ENCODE measurements around the gene RAMACL.
A peak's percentile ranks its signal among the peaks of the same experiment; 100 is the strongest.
"Not testable (repeated sequence)": the region's sequence is repeated elsewhere in the genome, so short reads cannot be mapped to it uniquely, and the experiment has no call there.

Gene RAMACL

GRCh38 chr6:166586424-166587156 is at the start of gene RAMACL:
TSS of gene RAMACL (minus strand) at chr6:166586678. CDS start at chr6:166586477, 201 bp downstream.
- DNase-seq (ENCODE audit: low read depth in 1 of 2, low spot score in 1 of 2) = peak in 1 of 2 donors; percentile 8

GRCh38 chr6:166635013-166635970 is 48.8 kb upstream of the RAMACL start:
- DNase-seq (ENCODE audit: low read depth in 1 of 2, low spot score in 1 of 2) = no peak

GRCh38 chr6:166634581-166634980 is 48.1 kb upstream of the RAMACL start:
- DNase-seq (ENCODE audit: low read depth in 1 of 2, low spot score in 1 of 2) = not testable (repeated sequence)

GRCh38 chr6:166633732-166634535 is 47.5 kb upstream of the RAMACL start:
- DNase-seq (ENCODE audit: low read depth in 1 of 2, low spot score in 1 of 2) = no peak

GRCh38 chr6:166632731-166633130 is 46.3 kb upstream of the RAMACL start:
- no peak for DNase-seq (ENCODE audit: low read depth in 1 of 2, low spot score in 1 of 2)

- DNase-seq (ENCODE audit: low read depth in 1 of 2, low spot score in 1 of 2) = no peak
Measured at GRCh38 chr6:166630462-166630861, 44.0 kb upstream of the RAMACL start.

- no peak for DNase-seq (ENCODE audit: low read depth in 1 of 2, low spot score in 1 of 2)
Measured at GRCh38 chr6:166629628-166630027, 43.1 kb upstream of the RAMACL start.

GRCh38 chr6:166627875-166628801 is 41.7 kb upstream of the RAMACL start:
- DNase-seq (ENCODE audit: low read depth in 1 of 2, low spot score in 1 of 2) = peak; percentile 32 to 33

GRCh38 chr6:166627033-166627874 is 40.8 kb upstream of the RAMACL start, which contains the start of gene RPS6KA2:
TSS of gene RPS6KA2 (minus strand) at chr6:166627251. CDS start at chr6:166627019, 232 bp downstream.
- peak; percentile 99 to 100 for DNase-seq (ENCODE audit: low read depth in 1 of 2, low spot score in 1 of 2)

- DNase-seq (ENCODE audit: low read depth in 1 of 2, low spot score in 1 of 2) = peak in 1 of 2 donors; percentile 17
Measured at GRCh38 chr6:166626177-166627032, 39.9 kb upstream of the RAMACL start.

- no peak for DNase-seq (ENCODE audit: low read depth in 1 of 2, low spot score in 1 of 2)
Measured at GRCh38 chr6:166625356-166625755, 38.9 kb upstream of the RAMACL start.

GRCh38 chr6:166624275-166624674 is 37.8 kb upstream of the RAMACL start:
- no peak for DNase-seq (ENCODE audit: low read depth in 1 of 2, low spot score in 1 of 2)

- no peak for DNase-seq (ENCODE audit: low read depth in 1 of 2, low spot score in 1 of 2)
Measured at GRCh38 chr6:166623318-166623717, 36.8 kb upstream of the RAMACL start.

- no peak for DNase-seq (ENCODE audit: low read depth in 1 of 2, low spot score in 1 of 2)
Measured at GRCh38 chr6:166621114-166621540, 34.6 kb upstream of the RAMACL start.

GRCh38 chr6:166620478-166621113 is 34.1 kb upstream of the RAMACL start:
- no peak for DNase-seq (ENCODE audit: low read depth in 1 of 2, low spot score in 1 of 2)

GRCh38 chr6:166619912-166620311 is 33.4 kb upstream of the RAMACL start:
- no peak for DNase-seq (ENCODE audit: low read depth in 1 of 2, low spot score in 1 of 2)

Data from stimulated activated CD4-positive, alpha-beta T cell treated with anti-CD3 and anti-CD28 coated beads, Interleukin-15, amount 100 ng/mL, for 1 hour (primary cell).